PC-3 (cell line): ENCODE results near the gene AGPS. TPM values are rescaled to one million over a fixed set of nuclear protein-coding genes. Genes with fewer than 3 reads are reported as not detected.

Source experiments
- ATAC-seq: fragments of 200-7000 bp; cut with Tn5 transposase; 2 replicates; pipeline ENCODE4 v1.9.1; 2020; ENCODE audit warnings: mild to moderate bottlenecking, moderate library complexity
- BruUV-seq: library from RNA; stranded (reverse); fragments of 400-500 nt; replicated peaks from 2 replicates; lab custom pipeline; 2021; lab: Mats Ljungman, UMichigan
- CTCF ChIA-PET: fragments of 300-600 bp; sonication (Branson Sonifier 250); formaldehyde crosslinking; loops from one replicate; lab custom pipeline; 2022; ENCODE audit warnings: antibody characterized with exemption; lab: Charles Lee
- POLR2A ChIA-PET: fragments of 300-600 bp; sonication (Branson Sonifier 250); formaldehyde crosslinking; loops from one replicate; lab custom pipeline; 2022; ENCODE audit warnings: antibody characterized with exemption; ENCODE audit not compliant: unreplicated experiment; lab: Charles Lee
- DNase-seq: peaks from one replicate; pipeline ENCODE4 v3.0.0-alpha.2; 2015
- H2AFZ ChIP-seq: fragments of 300-600 bp; sonication (generic); 2 replicates; pipeline ENCODE4 v1.6.0; 2016; ENCODE audit warnings: antibody characterized with exemption, low read length
- H3F3A ChIP-seq: fragments of 300-600 bp; sonication (generic); one replicate; pipeline ENCODE4 v1.6.0; 2017; ENCODE audit warnings: antibody characterized with exemption, low read length, control low read depth, mild to moderate bottlenecking; ENCODE audit not compliant: unreplicated experiment
- H3K27ac ChIP-seq: fragments of 300-600 bp; sonication (generic); 2 replicates; pipeline ENCODE4 v1.5.1; 2016; ENCODE audit warnings: mild to moderate bottlenecking, low read length
- H3K27me3 ChIP-seq: fragments of 300-600 bp; sonication (generic); 2 replicates; pipeline ENCODE4 v1.6.1; 2016; ENCODE audit warnings: low read length, mixed read lengths
- H3K36me3 ChIP-seq: fragments of 300-600 bp; sonication (generic); 2 replicates; pipeline ENCODE4 v1.6.1; 2016; ENCODE audit warnings: low read depth, mixed run types, low read length, mixed read lengths
- H3K4me1 ChIP-seq: fragments of 300-600 bp; sonication (generic); 2 replicates; pipeline ENCODE4 v1.5.1; 2016; ENCODE audit warnings: low read length; ENCODE audit not compliant: insufficient read depth
- H3K4me2 ChIP-seq: fragments of 300-600 bp; sonication (generic); 2 replicates; pipeline ENCODE4 v1.6.0; 2016; ENCODE audit warnings: low read length
- H3K4me3 ChIP-seq: fragments of 300-600 bp; sonication (generic); 2 replicates; pipeline ENCODE4 v1.5.1; 2016; ENCODE audit warnings: mild to moderate bottlenecking, low read length, mixed read lengths
- H3K79me2 ChIP-seq: fragments of 300-600 bp; sonication (generic); 2 replicates; pipeline ENCODE4 v1.6.1; 2017; ENCODE audit warnings: low read length, mixed read lengths
- H3K9ac ChIP-seq: fragments of 300-600 bp; sonication (generic); 2 replicates; pipeline ENCODE4 v1.6.0; 2016; ENCODE audit warnings: mild to moderate bottlenecking, low read length
- H3K9me2 ChIP-seq: fragments of 300-600 bp; sonication (generic); replicated peaks from 2 replicates; pipeline ENCODE4 v1.6.1; 2016; ENCODE audit warnings: mixed run types, low read length, mixed read lengths
- H3K9me3 ChIP-seq: fragments of 300-600 bp; sonication (generic); 2 replicates; pipeline ENCODE4 v1.6.1; 2016; ENCODE audit warnings: low read length, mixed read lengths
- H4K20me1 ChIP-seq: fragments of 300-600 bp; sonication (generic); 2 replicates; pipeline ENCODE4 v1.6.1; 2016; ENCODE audit warnings: low read length, mixed read lengths
- EZH2 ChIP-seq: fragments of 300-600 bp; sonication (generic); IDR thresholded peaks from one replicate; pipeline ENCODE4 v1.6.1; 2017; ENCODE audit warnings: antibody characterized with exemption, mild to moderate bottlenecking, low read length; ENCODE audit not compliant: unreplicated experiment
- EZH2phosphoT487 ChIP-seq: fragments of 300-600 bp; sonication (generic); IDR thresholded peaks from 2 replicates; pipeline ENCODE4 v1.6.1; 2018; ENCODE audit warnings: mild to moderate bottlenecking, antibody characterized with exemption, low read length, borderline replicate concordance
- intact Hi-C: fragments of 100-400 bp; cut with micrococcal nuclease; formaldehyde crosslinking; loops from 2 replicates; pipeline ENCODE4 v1.9.0; 2023
- total RNA-seq: library from RNA; depleted of rRNA; stranded (reverse); fragments of >200 nt; gene quantifications from 2 replicates; pipeline ENCODE4 v1.2.3, GENCODE V29; 2014
- TF ChIP-seq, protein P1 (sequence below): fragments of 300-600 bp; sonication (generic); conservative IDR thresholded peaks from 2 replicates; pipeline ENCODE4 v1.5.1; 2017; ENCODE audit warnings: antibody characterized with exemption, low read depth, mild to moderate bottlenecking, low read length

AGPS gene
- total RNA-seq, 1 experiment from 2014 or later, result 147 TPM

DNA sequence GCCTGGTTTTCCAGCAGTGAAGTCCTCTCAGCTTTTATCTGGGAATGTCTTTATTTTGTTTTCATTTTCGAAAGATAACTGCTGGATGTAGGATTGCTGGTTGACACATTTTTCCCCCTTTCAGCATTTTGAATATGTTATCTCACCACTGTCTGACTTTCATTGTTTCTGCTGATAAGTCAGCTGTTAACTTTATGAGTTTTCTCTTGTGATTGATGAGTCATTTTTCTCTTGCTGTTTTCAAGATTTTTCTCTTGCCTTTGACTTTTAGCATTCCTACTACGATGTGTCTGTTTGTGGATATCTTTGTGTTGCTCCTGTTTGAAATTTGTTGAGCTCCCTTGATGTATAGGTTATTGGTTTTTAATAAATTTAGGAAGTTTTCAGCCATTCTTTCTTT lies 85.5 kb downstream of the AGPS start:
- intact Hi-C loops, result no loop called here
- Histone ChIP-seq H3K36me3 (peaks cover 21% of the 10 kb centered on the region; the same call in 1 of the 2 replicates), H3K4me3 (no peak overlapping the region), H3K9me3 (no peaks in the 10 kb centered on the region), H3K9ac (no peak overlapping the region), H3K9me2 (no peaks in the 10 kb centered on the region), H4K20me1 (no peaks in the 10 kb centered on the region), H2AFZ (no peak overlapping the region), H3K79me2 (no peaks in the 10 kb centered on the region), H3K27me3 (no peaks in the 10 kb centered on the region), H3K4me1 (peaks cover 10% of the 10 kb centered on the region; the same call in 1 of the 2 replicates), H3F3A (no peaks in the 10 kb centered on the region), H3K27ac (no peak overlapping the region), H3K4me2 (no peak overlapping the region)
- ChIA-PET POLR2A (no interaction called here), CTCF (no interaction called here)
- no peak for ATAC-seq
- no TSS peak for BruUV-seq
- TF ChIP-seq, protein P1, sequence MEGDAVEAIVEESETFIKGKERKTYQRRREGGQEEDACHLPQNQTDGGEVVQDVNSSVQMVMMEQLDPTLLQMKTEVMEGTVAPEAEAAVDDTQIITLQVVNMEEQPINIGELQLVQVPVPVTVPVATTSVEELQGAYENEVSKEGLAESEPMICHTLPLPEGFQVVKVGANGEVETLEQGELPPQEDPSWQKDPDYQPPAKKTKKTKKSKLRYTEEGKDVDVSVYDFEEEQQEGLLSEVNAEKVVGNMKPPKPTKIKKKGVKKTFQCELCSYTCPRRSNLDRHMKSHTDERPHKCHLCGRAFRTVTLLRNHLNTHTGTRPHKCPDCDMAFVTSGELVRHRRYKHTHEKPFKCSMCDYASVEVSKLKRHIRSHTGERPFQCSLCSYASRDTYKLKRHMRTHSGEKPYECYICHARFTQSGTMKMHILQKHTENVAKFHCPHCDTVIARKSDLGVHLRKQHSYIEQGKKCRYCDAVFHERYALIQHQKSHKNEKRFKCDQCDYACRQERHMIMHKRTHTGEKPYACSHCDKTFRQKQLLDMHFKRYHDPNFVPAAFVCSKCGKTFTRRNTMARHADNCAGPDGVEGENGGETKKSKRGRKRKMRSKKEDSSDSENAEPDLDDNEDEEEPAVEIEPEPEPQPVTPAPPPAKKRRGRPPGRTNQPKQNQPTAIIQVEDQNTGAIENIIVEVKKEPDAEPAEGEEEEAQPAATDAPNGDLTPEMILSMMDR, result no peak
- TF ChIP-seq EZH2phosphoT487 (no peak), EZH2 (no peak)
- no peak for DNase-seq

DNA sequence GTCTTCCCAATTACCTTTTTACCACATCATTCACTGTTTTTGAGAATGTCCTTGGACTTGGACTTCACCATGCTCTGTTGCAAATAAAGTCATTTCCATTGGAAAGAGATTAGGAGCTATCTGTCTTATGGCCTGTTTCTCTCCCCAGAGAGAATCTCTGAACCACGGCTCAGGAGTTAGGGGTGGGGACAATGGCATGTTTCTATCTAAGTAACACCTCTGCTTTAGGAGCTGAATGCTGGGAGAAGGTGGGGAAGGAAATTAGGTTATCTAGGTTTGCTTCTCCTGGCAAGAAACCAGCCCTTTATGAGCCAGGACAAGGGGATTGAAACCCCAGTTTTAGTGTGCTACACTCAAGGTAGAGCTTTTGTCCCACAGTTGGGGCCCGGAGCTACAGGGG lies 86.3 kb downstream of the AGPS start:
- POLR2A ChIA-PET, result no interaction called here

DNA sequence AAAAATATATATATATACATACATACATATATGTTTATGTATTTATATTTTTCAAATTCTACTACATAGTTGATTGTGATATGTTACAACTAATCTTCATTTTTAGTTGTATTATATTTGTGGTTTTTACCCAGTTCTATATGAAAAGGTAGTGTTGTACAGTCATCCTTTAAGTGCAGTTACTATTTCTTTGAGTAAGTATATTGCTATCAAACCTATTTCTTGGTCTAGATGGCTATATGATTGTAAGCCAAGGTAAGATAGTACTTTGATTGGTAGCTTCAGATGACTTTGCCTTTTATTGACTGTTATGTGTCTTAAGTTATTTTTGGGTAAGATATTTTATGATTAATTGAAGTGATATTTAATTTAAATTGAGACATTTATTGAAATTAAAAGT lies 89.6 kb downstream of the AGPS start:
- Histone ChIP-seq H3K27ac (no peak overlapping the region), H3K4me1 (no peaks in the 10 kb centered on the region), H3K27me3 (no peaks in the 10 kb centered on the region), H3K4me3 (no peak overlapping the region), H2AFZ (no peak overlapping the region), H3F3A (no peaks in the 10 kb centered on the region), H3K4me2 (no peak overlapping the region), H3K9me3 (no peaks in the 10 kb centered on the region), H3K9ac (no peak overlapping the region), H3K9me2 (no peaks in the 10 kb centered on the region), H4K20me1 (no peaks in the 10 kb centered on the region), H3K79me2 (no peaks in the 10 kb centered on the region), H3K36me3 (peaks cover 15% of the 10 kb centered on the region; the same call in 1 of the 2 replicates)
- no TSS peak for BruUV-seq
- DNase-seq, result no peak
- CTCF ChIA-PET, result no interaction called here
- no peak for ATAC-seq
- intact Hi-C loops, result no loop called here
- POLR2A ChIA-PET, result no interaction called here
- TF ChIP-seq, protein P1, result no peak
- TF ChIP-seq EZH2phosphoT487 (no peak), EZH2 (no peak)

More for the DNA sequence above, 86.3 kb downstream of the AGPS start:
- Histone ChIP-seq H3K9ac (no peak overlapping the region), H3K4me2 (no peak overlapping the region), H3K27ac (no peak overlapping the region), H3K9me2 (no peaks in the 10 kb centered on the region), H3K9me3 (no peaks in the 10 kb centered on the region), H2AFZ (no peak overlapping the region), H3F3A (no peaks in the 10 kb centered on the region), H3K4me3 (no peak overlapping the region), H3K79me2 (no peaks in the 10 kb centered on the region), H3K36me3 (peaks cover 21% of the 10 kb centered on the region; the same call in 1 of the 2 replicates), H3K4me1 (peaks cover 10% of the 10 kb centered on the region; the same call in 1 of the 2 replicates), H3K27me3 (no peaks in the 10 kb centered on the region), H4K20me1 (no peaks in the 10 kb centered on the region)
- ATAC-seq (no peak), DNase-seq (no peak)
- TF ChIP-seq EZH2phosphoT487 (no peak), EZH2 (no peak)
- TF ChIP-seq, protein P1, result no peak
- intact Hi-C loops, result no loop called here
- BruUV-seq, result no TSS peak
- CTCF ChIA-PET, result no interaction called here
